Activated T-cell treated with anti-CD3 and anti-CD28 coated beads for 1 hour (primary cell): Measurements from ENCODE around the gene COL4A1.

Experiments
- DNase-seq: peaks from one replicate; pipeline ENCODE4 v3.0.0-alpha.2; 2020; ENCODE audit warnings: low read depth

COL4A1 gene

DNA sequence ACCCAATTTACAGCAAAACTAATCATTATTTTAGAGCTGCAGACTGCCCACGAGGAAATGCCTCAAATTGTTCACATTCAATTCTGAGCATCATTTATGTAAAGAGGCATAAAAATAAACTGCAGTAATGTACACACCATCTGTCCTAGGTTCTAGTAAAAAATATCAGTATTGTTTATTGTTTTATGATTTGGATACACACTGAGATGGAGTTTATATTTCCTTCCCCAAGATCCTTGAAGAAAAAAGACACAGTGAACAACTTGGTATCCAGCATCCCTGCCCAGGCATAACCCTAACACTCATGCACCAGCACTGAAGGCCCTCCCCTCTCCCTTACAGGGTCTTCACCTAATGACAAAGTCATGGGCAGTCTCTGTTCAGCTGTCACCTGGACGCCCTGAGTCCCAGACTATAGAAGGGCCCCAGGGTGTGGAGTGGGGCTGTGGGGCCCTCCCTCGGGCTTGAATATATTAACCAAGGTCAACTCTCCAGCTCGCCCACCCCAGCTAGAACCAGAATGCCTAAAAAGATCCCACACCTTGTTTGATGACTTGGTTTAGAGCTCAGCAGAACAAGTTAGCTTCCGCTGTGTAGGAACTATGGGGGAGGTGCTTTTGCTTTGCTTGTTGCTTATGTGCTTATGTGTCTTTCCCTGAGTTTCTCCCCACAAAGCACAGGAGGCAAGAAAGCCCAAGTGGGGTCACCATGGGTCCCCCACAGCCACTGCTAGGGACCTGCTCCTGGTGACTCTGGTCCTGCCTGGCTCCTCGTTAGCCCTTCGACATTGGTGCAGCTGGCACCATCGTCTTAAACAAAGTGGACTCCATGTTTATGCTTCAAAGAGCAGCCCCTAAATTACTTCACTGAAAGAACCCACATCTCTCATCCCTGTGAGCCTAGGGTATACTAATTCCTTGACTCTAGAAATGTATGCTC lies 111.1 kb downstream of the COL4A1 start:
- no peak for DNase-seq

DNA sequence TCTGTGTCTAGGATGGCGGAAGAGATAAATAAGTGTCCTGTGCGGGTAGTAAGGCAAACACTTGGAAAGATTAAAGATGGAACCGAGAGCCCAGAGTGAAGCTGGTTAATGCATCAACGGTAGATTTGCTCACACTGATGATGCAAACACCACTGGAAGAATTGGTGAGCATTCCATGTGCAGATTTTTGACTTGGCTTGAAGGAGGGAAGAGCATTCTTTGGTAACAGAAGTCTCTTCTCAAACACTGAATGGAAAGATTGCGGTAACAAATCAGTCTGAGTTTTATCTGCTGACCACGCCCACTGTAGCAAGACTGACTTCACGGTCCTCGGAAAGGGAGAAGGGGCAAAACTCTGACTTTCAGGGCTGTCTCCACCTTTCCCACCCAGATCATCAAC lies 112.5 kb downstream of the COL4A1 start:
- DNase-seq = no peak

DNA sequence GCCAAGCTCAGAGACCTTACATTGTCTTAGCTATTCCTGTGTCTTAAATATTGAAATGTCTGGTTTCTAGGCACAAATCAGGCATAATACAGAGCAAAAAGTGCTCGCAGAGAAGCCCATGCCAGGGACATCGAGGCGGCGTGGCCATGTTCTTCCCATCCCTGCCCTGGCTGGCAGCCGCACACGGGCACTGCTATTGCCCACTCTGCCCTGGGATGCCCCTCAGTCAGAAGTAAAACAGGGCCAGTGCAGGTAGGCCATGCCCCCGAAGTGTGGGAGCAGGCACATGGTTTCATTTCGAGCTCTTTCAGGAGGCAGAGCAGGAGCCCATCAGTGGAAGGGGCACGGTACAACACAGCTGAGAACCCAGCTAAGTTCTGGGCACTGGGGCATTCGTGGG lies 113.5 kb downstream of the COL4A1 start:
- no peak for DNase-seq

DNA sequence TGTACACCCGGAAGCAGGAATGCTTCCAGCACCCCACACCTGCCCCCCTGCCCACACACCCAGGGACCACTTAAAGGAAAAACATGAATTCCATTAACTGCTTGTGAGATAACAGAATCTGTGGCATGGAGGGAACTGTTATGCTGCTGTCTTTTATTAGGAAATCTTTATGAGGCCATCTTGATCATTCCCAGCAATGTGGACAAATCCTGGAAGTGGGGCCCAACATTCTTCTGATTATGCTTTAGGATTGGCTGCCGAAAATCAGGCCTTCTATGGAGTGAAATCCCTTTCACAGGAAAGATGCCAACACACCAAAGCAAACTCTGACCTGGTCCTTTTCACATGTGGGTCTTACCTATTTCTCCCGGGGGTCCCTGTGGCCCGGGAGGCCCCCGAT lies 114.5 kb downstream of the COL4A1 start:
- DNase-seq = no peak

DNA sequence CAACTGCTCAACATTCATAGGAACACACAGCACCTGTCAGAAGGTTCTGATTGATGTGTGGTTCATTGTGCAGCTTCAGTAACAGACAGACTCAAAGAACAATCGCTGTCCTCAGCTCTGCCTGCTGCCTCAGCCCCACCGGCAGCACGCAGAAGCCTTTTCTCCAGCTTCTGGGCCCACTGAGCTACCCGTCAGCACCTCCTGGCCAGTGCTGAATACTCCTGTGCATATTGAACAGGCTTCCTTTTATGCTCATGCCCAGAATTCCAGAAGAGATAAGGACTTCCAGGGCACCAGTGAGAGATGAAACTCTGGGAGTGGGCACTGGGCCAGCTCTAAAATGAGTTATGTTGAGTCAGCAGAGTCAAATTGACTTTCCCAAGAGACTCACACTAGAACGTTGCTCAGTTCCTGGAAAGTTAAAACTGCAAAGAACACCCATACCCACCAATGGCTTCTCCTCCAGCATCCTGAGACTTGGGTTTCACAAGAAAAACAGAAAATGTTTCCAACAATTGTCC lies 119.3 kb downstream of the COL4A1 start:
- DNase-seq = no peak

DNA sequence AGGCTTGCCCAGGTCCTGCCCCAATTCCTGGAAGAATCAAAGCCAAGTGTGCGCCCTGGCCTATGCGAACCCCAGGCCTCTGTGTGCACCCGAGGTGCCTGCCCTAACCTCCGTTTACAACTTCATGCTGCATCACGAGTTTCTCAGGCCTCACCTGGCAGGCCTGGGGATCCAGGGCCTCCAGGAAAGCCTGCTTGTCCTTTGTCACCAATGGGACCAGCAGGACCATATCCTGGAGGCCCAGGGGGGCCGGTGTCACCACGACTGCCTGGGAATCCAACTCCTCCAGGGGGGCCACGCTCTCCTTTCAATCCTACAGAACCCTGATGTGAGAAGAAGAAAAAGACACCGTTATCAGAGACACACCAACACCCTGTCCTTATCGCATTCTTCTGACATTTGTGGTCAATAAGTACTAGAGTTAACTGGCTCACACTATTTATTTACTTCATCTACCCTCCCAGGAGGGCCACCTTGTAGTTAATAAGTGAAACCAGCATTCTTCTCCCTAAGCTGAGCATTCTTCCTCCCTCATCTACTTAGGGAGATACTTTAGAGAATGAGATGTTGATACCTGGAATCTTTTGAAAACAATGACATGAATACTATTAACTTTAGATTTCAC lies 120.6 kb downstream of the COL4A1 start:
- DNase-seq = no peak

DNA sequence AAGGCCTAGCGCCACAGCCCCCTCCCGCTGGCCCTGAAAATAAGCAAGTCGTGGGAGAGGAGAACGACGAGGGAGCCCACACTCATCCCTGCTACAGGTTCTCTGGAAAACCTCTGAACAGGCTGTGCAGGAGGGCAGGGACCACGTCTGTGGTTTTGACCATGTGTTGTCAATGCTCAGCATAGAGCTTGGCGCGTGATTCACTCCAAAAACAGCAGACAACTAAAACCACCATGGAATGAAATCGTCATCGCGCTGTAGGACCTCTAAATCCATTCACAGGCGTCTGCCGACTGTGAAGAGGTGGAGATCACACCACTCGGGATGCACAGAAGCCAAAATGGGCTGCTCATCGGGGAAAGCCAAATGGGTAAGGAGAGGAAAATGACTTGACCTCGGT lies 121.3 kb downstream of the COL4A1 start:
- DNase-seq = no peak

DNA sequence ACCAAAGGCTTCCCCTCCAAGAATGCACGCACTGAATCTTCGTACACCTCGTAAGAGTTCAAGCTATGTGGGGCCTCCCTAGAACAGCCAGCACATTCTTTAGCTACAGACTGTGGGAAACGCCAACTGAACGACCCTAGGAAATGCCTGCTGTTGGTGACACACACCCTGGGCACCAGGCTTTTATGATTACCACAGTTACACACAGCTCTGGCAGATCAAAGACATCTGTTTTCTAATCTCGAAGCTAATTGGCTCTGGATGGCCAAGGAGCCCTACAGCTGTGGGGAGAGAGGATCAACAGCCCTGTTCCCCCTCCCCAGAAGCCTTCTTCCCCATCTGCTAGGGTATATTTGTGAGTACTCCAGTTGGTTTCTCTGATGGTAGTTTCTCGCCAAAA lies 123.0 kb downstream of the COL4A1 start:
- DNase-seq = no peak

DNA sequence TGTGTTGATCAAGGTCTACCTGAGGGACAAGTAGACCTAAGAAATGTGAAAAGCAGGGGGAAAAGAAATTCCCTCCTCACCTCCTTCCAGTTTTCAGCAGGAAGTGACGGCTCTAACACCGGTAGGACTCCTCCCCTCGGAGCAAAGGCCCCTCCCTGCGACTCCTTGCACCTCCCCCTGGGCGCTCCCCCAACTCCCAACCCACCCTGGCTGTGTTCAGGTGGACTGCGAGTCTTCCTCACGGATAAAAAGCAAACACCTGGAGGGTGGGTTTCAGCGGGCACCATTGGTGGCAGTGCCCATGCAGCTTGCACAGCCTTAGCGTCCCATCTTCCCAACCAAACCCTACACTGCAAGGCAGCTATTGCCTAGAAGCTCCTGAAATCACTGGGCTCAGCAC lies 124.5 kb downstream of the COL4A1 start:
- no peak for DNase-seq

DNA sequence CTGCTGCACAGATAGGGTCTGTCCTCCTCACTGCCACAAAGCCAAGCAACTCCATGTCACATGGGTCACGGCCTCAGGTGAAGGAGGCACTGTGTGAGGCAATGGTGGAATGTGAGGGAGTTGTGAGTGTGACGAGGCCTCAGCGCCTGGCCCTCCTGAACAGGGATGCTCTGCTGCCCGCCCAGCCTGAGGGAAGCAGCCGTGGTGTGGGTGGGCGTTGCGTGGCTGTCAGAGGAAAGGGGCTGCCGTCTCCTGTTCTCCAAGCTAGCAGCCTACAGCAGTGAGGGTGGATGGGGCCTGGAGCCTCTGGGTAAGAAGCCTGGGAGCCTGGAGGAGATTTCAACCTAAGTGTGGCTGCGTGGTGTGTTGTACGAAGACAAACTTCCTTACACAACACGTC lies 125.0 kb downstream of the COL4A1 start:
- no peak for DNase-seq

DNA sequence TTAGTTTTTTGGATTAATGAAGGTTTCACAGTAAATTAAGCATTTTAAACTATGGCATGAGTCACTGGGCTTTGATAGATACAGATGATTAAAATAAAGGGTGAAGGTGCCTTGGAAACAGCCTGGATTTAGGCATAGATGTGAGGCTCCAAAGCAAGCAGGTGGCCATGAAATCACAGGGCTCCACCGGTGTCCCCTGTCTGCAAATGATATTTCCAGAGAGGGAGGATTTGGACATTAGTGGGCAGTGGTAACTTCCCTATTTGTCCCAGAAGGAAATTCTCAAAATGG lies 127.2 kb downstream of the COL4A1 start:
- no peak for DNase-seq

DNA sequence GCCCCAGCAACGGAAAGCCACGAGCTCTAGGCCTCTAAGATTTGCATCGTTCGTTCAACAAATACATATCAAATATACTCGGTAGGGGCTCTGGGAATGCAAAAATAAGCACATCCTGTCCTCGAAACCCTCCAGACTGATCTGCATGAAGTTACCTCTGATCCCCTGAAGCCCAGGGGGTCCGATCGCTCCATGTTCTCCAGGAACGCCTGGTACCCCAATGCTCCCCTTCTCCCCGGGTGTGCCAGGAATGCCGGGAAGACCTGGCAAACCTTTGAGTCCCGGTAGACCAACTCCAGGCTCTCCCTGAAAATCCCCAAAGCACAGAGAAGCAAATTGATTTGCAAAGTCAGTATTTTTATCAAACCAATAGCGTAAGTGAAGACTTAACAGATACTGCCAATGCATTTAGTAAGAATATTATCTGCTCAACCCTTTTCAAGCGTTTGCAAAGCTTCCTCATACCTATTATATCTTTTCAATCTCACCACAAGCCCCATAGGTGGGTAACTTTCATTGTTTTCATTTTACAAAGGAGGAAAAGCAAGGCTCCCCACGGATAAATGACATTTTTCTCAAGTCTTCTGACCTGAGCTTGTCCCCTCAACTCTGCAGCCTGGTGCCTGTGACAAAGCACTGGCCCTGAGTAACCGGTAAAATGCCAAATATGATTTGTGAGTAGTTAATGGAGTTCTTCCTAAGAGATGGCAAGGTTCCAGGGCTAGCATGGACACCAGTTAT lies 127.7 kb downstream of the COL4A1 start:
- DNase-seq = no peak

DNA sequence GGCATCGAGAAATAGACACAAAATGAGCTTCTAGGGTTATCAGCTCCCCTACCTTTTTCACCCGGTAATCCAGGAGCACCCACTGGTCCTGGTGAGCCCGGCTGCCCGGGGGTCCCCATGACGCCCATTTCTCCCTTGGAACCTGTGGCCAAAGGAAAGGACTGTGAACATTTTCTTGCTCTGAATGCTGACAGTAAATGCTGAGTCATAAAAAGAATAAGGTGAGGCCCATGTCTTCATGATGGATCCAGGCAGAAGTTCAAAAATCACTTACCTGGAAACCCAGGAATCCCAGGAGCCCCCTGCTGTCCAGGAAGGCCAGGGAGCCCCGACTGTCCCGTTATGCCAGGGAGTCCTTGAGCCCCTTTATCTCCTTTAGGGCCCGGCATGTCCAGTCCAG lies 129.2 kb downstream of the COL4A1 start:
- DNase-seq = no peak

DNA sequence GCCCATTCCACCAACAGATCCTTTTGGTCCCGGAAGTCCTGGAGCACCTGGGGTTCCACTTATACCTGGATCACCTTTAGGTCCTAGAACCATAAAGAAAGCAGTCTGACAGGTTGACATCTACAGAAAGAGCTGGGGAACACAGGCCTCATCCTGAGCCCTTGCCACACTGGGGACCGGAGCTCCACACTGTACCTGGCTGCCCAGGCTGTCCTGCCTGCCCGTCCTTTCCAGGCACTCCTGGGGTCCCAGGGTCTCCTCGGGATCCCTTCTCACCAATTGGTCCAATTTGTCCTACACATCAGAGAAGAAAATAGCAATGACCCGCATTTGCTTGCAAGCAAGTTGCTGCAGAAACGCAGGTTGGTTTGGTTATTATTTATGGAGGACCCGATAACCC lies 130.5 kb downstream of the COL4A1 start:
- DNase-seq = no peak

DNA sequence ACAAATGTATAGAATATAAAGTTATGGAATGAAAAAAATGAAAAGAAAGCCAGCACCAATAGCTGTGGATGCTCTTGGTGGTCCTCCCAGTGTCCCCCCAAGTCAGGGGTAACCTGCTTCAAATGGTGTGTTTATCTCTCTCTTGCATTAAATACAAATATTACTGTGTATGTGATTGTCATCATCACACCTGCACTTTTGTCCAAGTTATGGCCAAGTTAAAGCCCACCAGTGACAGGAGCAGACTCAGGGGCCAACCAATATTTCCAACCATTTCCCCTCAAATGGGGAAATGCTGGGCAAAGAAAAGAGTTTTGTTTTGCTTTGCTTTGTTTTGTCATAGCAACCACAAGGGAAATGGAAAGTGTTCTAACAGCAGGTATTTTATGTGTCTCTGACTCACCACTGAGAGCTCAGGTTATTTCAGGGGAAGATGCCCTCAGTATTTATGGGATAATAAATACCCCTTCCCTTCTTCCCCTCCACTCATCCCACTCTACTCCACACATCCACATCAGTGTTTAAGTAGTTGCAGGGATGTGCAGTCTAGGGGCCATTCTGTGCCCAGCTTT lies 133.6 kb downstream of the COL4A1 start:
- no peak for DNase-seq

DNA sequence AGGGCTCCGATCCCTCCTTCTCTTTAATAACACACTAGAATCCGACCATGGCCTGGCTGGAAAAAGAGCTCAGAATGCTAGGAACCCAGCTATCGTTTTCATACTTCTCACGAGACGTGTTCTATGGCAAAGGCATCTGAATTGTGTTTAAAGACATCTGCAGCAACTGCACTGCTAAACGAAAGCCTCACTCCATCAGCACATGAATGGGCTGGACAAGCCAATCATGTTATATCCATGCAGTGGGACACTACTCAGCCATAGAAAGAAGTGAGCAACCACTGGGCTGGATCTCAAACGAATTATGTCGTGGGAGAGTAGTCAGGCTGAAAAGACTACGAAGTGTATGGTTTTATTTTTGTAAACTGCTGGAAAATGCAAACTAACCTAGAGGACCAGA lies 136.1 kb downstream of the COL4A1 start:
- no peak for DNase-seq

DNA sequence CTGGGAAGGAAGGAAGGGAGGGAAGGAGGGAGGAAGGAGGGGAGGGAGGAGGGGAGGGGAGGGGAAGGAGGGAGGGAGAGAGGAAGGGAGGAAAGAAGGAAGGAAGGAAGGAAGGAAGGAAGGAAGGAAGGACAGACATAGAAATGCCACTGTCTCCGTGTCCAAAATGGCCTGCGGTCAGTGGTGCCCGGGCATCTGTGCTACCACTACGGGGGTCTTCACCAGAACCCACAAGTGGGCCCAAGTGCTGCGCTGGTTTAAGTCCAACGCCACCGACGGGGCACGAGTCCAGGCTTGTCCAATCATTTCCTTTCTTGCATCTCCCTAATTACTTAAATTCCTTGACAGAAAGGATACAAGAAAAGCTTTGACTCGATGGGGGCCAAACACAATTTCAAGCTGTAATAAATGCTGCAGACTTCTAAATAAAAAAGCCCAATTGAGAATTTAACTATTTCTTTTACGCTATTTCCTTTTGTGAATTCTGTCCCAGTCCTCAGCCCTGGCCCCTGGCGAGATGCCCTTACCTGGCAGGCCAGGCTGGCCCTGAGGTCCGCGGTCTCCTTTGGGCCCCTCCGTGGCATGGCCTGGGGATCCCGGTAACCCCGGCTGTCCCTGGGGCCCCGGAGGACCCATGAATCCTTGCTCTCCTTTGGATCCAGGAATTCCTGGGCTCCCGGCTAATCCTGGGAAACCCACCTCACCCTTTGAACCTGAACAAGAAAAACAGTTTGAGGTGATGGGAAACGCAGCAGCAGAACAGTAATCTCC lies 136.8 kb downstream of the COL4A1 start:
- DNase-seq = no peak

DNA sequence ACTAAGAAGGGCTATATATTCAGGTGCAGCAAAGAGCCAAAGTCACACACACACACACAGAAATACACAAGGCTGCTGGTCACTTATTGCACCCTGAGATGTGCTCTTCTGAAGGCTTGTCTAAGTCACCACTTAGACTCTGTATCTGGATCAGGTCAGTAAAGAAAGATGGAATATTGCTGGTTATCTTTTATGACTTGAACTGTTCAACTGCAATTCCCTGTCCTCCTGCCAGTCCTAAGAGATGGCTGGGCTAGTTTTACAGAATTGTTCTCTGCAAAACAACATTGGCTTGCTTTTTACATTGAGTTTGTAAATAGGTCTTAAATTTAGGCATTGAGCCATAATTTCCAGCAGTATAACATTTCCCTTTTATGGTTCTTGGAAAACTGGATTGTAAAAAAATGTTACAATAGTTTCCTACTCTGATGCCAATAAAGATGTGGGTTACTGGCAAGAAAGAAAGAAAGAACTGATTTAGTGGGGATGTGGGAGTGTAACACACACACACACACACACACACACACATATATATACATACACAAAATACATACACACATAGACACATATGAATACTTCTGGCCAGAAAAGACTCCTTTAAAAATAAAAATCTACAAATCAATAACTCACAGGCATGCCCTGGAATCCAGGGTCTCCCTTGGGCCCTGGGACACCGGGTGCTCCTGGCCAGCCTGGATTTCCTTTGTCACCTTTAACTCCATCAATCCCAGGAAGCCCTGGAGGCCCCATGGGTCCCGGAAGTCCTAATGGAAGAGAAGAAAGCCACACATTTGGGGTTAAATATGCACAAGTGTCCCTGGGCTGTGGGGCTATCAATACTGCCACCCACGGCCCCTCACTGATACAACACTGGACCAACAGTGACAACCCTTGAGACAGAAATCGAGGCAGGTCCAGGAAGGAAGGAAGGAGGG lies 137.7 kb downstream of the COL4A1 start:
- no peak for DNase-seq

DNA sequence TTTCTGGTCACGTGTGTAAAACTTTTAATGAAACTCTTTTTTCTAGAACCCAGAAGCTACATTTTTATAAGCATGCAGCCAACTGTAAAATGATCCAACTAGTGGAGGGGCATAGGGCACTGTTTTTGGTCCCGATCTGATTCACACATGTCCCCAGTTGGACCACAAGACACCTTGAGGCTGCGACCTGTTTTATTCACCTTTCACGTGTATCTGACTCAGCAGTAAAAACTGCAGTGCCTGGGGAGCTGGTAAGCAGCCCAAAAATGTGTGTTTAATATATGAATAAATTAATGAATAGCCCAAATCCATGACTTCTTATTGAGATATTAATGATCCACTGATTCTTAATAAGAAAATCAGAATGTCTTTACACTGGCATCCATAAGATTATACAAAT lies 140.4 kb downstream of the COL4A1 start:
- DNase-seq = no peak

DNA sequence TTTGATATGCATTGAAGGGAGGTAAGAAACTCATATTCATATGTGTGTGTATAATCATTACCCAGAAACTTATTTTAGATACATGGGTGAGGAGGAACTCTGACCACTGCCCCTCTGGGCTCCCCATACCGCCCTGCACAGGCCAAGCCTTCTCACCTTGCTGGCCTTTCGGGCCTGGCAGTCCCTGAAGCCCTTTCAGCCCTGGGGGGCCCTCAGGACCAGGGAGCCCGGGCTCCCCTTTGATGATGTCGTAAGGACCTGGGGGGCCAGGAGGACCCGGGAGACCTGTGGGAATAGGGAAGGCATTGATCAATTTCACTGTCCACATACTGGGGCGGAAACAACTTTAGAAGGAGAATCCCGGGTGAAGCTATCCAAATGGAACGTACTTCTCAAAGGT lies 142.3 kb downstream of the COL4A1 start:
- no peak for DNase-seq
